Epithelial cell of proximal tubule (primary cell): ENCODE results near the gene PGBD1. TPM values are rescaled to one million over a fixed set of nuclear protein-coding genes. Genes with fewer than 3 reads are reported as not detected.

Experiments used
- DNase-seq: peaks from one replicate; pipeline ENCODE4 v3.0.0-alpha.2; 2011; ENCODE audit warnings: low read depth
- H3K4me3 ChIP-seq: 2 replicates; pipeline ENCODE4 v1.5.1; 2011; ENCODE audit warnings: low read depth, mild to moderate bottlenecking, low read length
- CTCF ChIP-seq: conservative IDR thresholded peaks from 2 replicates; pipeline ENCODE4 v1.5.1; 2012; ENCODE audit warnings: low read depth, mild to moderate bottlenecking, low read length
- total RNA-seq: library from RNA; depleted of rRNA; stranded (reverse); fragments of >200 nt; gene quantifications from 2 replicates; pipeline ENCODE4 v1.2.3, GENCODE V29; 2015

Gene PGBD1
- total RNA-seq, 1 donor from 2014 or later, result 5.2 TPM

- H3K4me3 ChIP-seq, result no peak overlapping the region
- TF ChIP-seq CTCF, result no peak
- DNase-seq, result no peak
These were observed 41.3 kb downstream of the PGBD1 start for GRCh38 chr6:28322661-28323060.

- DNase-seq, result no peak
- no peak overlapping the region for H3K4me3 ChIP-seq
- TF ChIP-seq CTCF, result no peak
These were observed 42.5 kb downstream of the PGBD1 start for GRCh38 chr6:28323813-28324424.

- DNase-seq, result no peak
- H3K4me3 ChIP-seq, result no peak overlapping the region
- TF ChIP-seq CTCF, result no peak
These were observed 45.1 kb downstream of the PGBD1 start for GRCh38 chr6:28326371-28326948.

- no peak for DNase-seq
- TF ChIP-seq CTCF, result no peak
- H3K4me3 ChIP-seq, result no peak overlapping the region
These were observed 48.7 kb downstream of the PGBD1 start for GRCh38 chr6:28330041-28330440.

- H3K4me3 ChIP-seq, result no peak overlapping the region
- no peak for TF ChIP-seq CTCF
- DNase-seq, result no peak
These were observed 51.7 kb downstream of the PGBD1 start for GRCh38 chr6:28333047-28333446.

GRCh38 chr6:28333599-28334018, 52.2 kb downstream of the PGBD1 start:
- DNase-seq, result no peak
- no peak for TF ChIP-seq CTCF
- no peak overlapping the region for H3K4me3 ChIP-seq
